K562 (cell line): Measurements from ENCODE around the gene ZNF672. TPM values are rescaled to one million over a fixed set of nuclear protein-coding genes. Genes with fewer than 3 reads are reported as not detected.

Experiments
- ATAC-seq: fragments of 200-7000 bp; cut with Tn5 transposase; 3 replicates; pipeline ENCODE4 v1.9.1; 2020; ENCODE audit warnings: moderate library complexity
- BruUV-seq: library from RNA; stranded (reverse); fragments of 400-500 nt; replicated peaks from 2 replicates; lab custom pipeline; 2021; lab: Mats Ljungman, UMichigan
- CTCF ChIA-PET: fragments of 300-600 bp; formaldehyde crosslinking; extraction: SDS; loops from one replicate; lab custom pipeline; 2021; ENCODE audit warnings: low intra/inter-chr PET ratio; lab: Yijun Ruan, JAX
- POLR2A ChIA-PET: fragments of 300-600, 350-650 bp; sonication (Branson Sonifier 250); formaldehyde crosslinking; extraction: SDS; loops from one replicate; lab custom pipeline; 2021; ENCODE audit warnings: antibody characterized with exemption, inconsistent platforms; lab: Yijun Ruan, JAX
- DNase-seq, 4 experiments: peaks; one replicate each; pipeline versions ENCODE4 v3.0.0 to v3.0.0-alpha.2; 2011 to 2018; ENCODE audit warnings: low spot score in 3 of 4, mixed read lengths in 3 of 4; ENCODE audit errors: extremely low read depth in 1 of 4
- FAIRE-seq: peaks from 2 replicates; lab custom pipeline; 2011; peaks lifted over from hg19 to GRCh38; lab: Jason Lieb, UNC
- H2AFZ ChIP-seq: 2 replicates; pipeline ENCODE4 v1.6.0; 2011; ENCODE audit warnings: low read depth, low read length, control low read depth, inconsistent platforms
- H3K27ac ChIP-seq: fragments of 200-600 bp; 3 replicates; pipeline ENCODE4 v1.8.0; 2011; ENCODE audit warnings: low read depth, mild to moderate bottlenecking, control low read depth, inconsistent platforms, low read length, moderate library complexity, mixed read lengths; ENCODE audit errors: extremely low read depth
- H3K27me3 ChIP-seq, 2 experiments: fragments of 300-600 bp in 1 of 2; 2 replicates in 1 of 2; 3 replicates in 1 of 2; pipeline versions ENCODE4 v1.6.0 to v1.8.0; 2011; ENCODE audit warnings: inconsistent platforms in 2 of 2, low read length in 2 of 2, mild to moderate bottlenecking in 1 of 2, mixed read lengths in 1 of 2, moderate library complexity in 1 of 2; ENCODE audit not compliant: control insufficient read depth in 2 of 2, insufficient read depth in 2 of 2
- H3K36me3 ChIP-seq: fragments of 300-600 bp; 3 replicates; pipeline ENCODE4 v1.8.0; 2011; ENCODE audit warnings: mild to moderate bottlenecking, low read length, inconsistent platforms; ENCODE audit not compliant: control insufficient read depth, insufficient read depth
- H3K4me1 ChIP-seq, 2 experiments: fragments of 200-600 bp in 1 of 2; replicated peaks in 1 of 2; 2 replicates in 1 of 2; 3 replicates in 1 of 2; pipeline versions ENCODE4 v1.5.1 to v1.8.0; 2011; ENCODE audit warnings: inconsistent platforms in 2 of 2, low read length in 2 of 2, mild to moderate bottlenecking in 1 of 2, mixed read lengths in 1 of 2, moderate library complexity in 1 of 2; ENCODE audit not compliant: control insufficient read depth in 2 of 2, insufficient read depth in 2 of 2
- H3K4me2 ChIP-seq: 2 replicates; pipeline ENCODE4 v1.6.1; 2011; ENCODE audit warnings: low read length, control low read depth, inconsistent platforms, mixed read lengths; ENCODE audit not compliant: insufficient read depth
- H3K4me3 ChIP-seq: fragments of 200-600 bp; sonication (generic), shearing (Covaris generic); 2 replicates; pipeline ENCODE4 v1.5.1; 2016; ENCODE audit warnings: control low read depth, inconsistent platforms
- H3K79me2 ChIP-seq: fragments of 200-600 bp; 3 replicates; pipeline ENCODE4 v1.8.0; 2011; ENCODE audit warnings: low read length, inconsistent platforms; ENCODE audit not compliant: control insufficient read depth, insufficient read depth
- H3K9ac ChIP-seq, 2 experiments: 2 replicates each; pipeline versions ENCODE4 v1.6.0 to v1.6.1; 2011; ENCODE audit warnings: low read depth in 2 of 2, low read length in 2 of 2, control low read depth in 1 of 2, inconsistent platforms in 1 of 2, mild to moderate bottlenecking in 1 of 2, mixed read lengths in 1 of 2; ENCODE audit not compliant: insufficient read depth in 1 of 2
- H3K9me1 ChIP-seq: one replicate; pipeline ENCODE4 v1.6.0; 2011; ENCODE audit warnings: inconsistent platforms, mild to moderate bottlenecking, low read length, moderate library complexity; ENCODE audit not compliant: control insufficient read depth, insufficient read depth
- H3K9me3 ChIP-seq: replicated peaks from 2 replicates; pipeline ENCODE4 v1.5.1; 2011; ENCODE audit warnings: low read depth, low read length, inconsistent platforms; ENCODE audit not compliant: control insufficient read depth, insufficient read depth
- H4K20me1 ChIP-seq: replicated peaks from 2 replicates; pipeline ENCODE4 v1.6.1; 2011; ENCODE audit warnings: low read length, inconsistent platforms, mixed read lengths; ENCODE audit not compliant: control insufficient read depth, insufficient read depth
- ARNT ChIP-seq, 2 experiments: fragments of 450-650 bp; IDR thresholded peaks; 2 replicates each; pipeline ENCODE4 v1.6.1; 2016; ENCODE audit warnings: mild to moderate bottlenecking in 1 of 2
- BRF1 ChIP-seq: IDR thresholded peaks from 3 replicates; pipeline ENCODE4 v1.6.1; 2011; ENCODE audit warnings: borderline replicate concordance, mild to moderate bottlenecking; ENCODE audit not compliant: insufficient read length; ENCODE audit errors: extremely low read depth
- FIP1L1 ChIP-seq: fragments of 200-400 bp; formaldehyde crosslinking; IDR thresholded peaks from 2 replicates; pipeline ENCODE4 v1.6.1; 2018; ENCODE audit warnings: mild to moderate bottlenecking, low read depth, low read length; ENCODE audit not compliant: poor library complexity, severe bottlenecking
- SP2 ChIP-seq: IDR thresholded peaks from 2 replicates; pipeline ENCODE4 v1.6.1; 2011; ENCODE audit warnings: mild to moderate bottlenecking, low read depth, low read length, moderate library complexity; ENCODE audit not compliant: poor library complexity, severe bottlenecking; ENCODE audit errors: extremely low read depth
- SPI1 ChIP-seq: IDR thresholded peaks from 2 replicates; pipeline ENCODE4 v1.6.1; 2011; ENCODE audit warnings: low read depth, low read length, control low read depth, borderline replicate concordance
- WGBS: fragments of 100-300 bp; shearing (Covaris generic); methylation state at CpG from one replicate; pipeline ENCODE4 v1.1.6; 2016; ENCODE audit warnings: low coverage, mixed read lengths; ENCODE audit not compliant: insufficient coverage; ENCODE audit errors: missing lambda C conversion rate; 5-methylcytosine and 5-hydroxymethylcytosine counted together
- in situ Hi-C: fragments of 300-500 bp; cut with MboI; formaldehyde crosslinking; loops from 4 replicates; pipeline ENCODE4 v1.15.0; 2018; ENCODE audit warnings: inconsistent platforms, mixed read lengths
- intact Hi-C: fragments of 100-400 bp; cut with micrococcal nuclease; formaldehyde crosslinking; loops from 2 replicates; pipeline ENCODE4 v1.14.2; 2022
- polyA plus RNA-seq, 8 experiments: library from polyadenylated mRNA; depleted of rRNA in 4 of 8; stranded (reverse) in 5 of 8; unstranded in 3 of 8; fragments of >200 nt; fragmentation: Nextera tagmentation in 2 of 8; fragmentation: Illumina TruSeq in 1 of 8; extraction: Ambion mirVana in 2 of 8; extraction: Trizol in 1 of 8; gene quantifications; 2 replicates each; pipeline versions ENCODE4 v1.2.1 to v1.2.3, GENCODE V29; 2011 to 2014; ENCODE audit warnings: inconsistent platforms in 1 of 8, missing spikeins in 1 of 8
- total RNA-seq, 7 experiments: library from RNA; depleted of rRNA in 6 of 7; stranded (reverse); fragments of >200 nt in 6 of 7; fragmentation: Illumina TruSeq in 2 of 7; extraction: Trizol in 2 of 7; gene quantifications; 2 replicates each; pipeline versions ENCODE4 v1.2.1 to v1.2.3, GENCODE V29; 2011 to 2021; ENCODE audit warnings: low replicate concordance in 1 of 7

ZNF672 gene
- total and polyA plus RNA-seq, 9 of the 15 experiments (the other 6 are each of a cell fraction or from before 2014, with no cell fraction given), result 1.9 to 57.9 (median 24.1) TPM

DNA sequence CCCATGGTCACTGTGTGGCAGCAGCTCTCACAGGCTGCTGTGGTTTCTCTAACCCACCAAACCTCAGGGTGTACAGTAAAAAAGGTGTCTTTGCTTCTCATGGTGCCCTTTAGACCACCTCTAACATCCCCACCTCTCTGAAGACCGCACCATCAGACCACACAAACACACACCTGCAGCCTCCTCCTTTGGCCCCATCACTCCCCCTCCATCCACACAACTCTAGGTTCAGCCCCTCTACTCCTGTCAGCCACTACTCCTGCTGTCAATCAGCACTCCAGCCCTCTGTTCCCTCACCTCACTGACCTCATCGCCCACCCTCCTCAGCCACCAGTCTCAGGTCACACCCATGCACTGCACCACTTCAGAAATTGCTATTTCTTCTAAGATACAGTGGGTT lies 13.4 kb downstream of the ZNF672 start (continued):
- no peak for TF ChIP-seq FIP1L1

DNA sequence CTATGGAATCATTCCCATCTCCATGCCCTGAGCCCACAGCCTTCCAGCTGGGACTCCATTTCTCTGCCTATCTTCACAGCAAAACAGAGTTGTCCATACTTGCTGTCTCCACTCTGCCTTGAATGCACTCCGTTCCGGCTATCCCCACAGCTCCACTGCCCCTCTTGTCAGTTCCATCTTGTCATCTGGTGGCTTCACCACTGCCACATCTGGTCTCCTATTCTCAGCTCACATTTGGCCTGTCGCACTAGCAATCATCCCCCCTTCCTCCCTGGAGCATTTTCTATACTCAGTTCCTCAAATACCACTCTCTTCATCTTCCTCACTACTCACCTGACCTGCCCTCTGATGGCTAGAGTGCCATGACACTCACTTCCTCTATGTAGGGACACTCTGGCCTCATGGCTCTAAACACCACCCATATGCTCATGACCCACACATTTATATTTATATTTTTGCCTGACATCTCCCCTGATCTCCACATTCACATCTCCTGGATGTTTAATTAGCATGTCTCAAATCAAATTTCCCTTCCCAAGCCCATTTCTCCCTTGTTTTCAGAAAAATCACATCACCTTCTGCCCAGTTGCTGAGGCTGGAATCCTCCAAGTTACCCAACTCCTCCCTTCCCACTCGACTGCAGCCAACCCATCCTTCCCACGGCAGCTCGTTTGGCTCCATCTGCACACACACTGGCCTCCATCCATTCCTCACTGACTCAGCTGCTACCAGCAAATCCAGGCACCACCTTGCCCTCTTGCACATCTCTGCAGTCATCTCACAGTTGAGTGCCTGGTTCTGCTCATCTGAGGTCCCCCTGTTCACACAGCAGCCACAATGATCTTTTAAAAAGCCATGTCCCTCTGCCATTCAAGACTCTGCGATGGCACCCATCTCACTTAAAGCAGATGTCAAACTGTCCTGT lies 14.7 kb downstream of the ZNF672 start:
- Histone ChIP-seq H3K79me2 (peaks cover 49% of the 10 kb centered on the region), H3K36me3 (peaks cover 98% of the 10 kb centered on the region), H4K20me1 (peaks cover 4% of the 10 kb centered on the region; the same call in 1 of the 2 replicates), H3K9me3 (no peaks in the 10 kb centered on the region), H3K27ac (no peak overlapping the region; the same call in 2 of the 3 replicates), H3K27me3 (no peaks in the 10 kb centered on the region), H2AFZ (no peak overlapping the region), H3K9me1 (peaks cover 3% of the 10 kb centered on the region), H3K4me1 (peaks cover 26 to 36% of the 10 kb centered on the region in 2 experiments), H3K9ac (peak overlapping the region; percentile 6 to 76; a peak in 3 of 4 replicates), H3K4me2 (no peak overlapping the region; the same call in none of the 2 replicates), H3K4me3 (no peak overlapping the region)
- ChIA-PET CTCF (no interaction called here), POLR2A (interaction anchor here (0.7 to 2.2 kb wide), 2 partner anchors 10 to 21 kb away, joined by 3 to 6 read pairs; no protein-coding TSS in a partner anchor)
- in situ Hi-C loops, result no loop called here
- ATAC-seq (no peak), FAIRE-seq (no peak), DNase-seq (no peak)
- TF ChIP-seq SPI1, result peak; percentile 23; the same call in 1 of the 2 replicates
- no peak for TF ChIP-seq SP2
- TF ChIP-seq ARNT (IDR thresholded peaks at IDR 0.05), result no peak
- no peak for TF ChIP-seq BRF1
- BruUV-seq, result no TSS peak
- intact Hi-C loops, result no loop called here
- 83% methylated on average over 7 of the region's 7 CpGs for WGBS
